ENCODE data around the gene SLX1A.
"Not testable (repeated sequence)": the region's sequence is repeated elsewhere in the genome, so short reads cannot be mapped to it uniquely, and the experiment has no call there.

DNA sequence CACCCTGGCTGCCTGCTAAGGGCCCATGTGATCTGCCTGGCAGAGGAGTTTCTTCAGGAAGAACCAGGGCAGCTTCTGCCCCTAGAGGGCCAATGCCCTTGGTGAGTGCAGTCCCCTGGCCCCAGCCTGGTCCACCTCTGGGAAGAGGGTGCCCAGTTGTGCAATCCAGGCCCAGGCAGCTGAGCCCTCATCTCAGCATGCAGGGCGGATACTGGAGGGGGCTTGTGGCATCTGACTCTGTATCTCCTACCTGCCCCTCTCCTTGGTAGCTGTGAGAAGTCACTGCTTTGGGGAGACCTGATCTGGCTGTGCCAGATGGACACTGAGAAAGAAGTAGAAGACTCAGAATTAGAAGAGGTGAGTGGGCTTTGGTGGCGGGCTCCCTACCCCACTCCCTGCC lies 3.3 kb downstream of the SLX1A start:
- TF ChIP-seq, protein P1, sequence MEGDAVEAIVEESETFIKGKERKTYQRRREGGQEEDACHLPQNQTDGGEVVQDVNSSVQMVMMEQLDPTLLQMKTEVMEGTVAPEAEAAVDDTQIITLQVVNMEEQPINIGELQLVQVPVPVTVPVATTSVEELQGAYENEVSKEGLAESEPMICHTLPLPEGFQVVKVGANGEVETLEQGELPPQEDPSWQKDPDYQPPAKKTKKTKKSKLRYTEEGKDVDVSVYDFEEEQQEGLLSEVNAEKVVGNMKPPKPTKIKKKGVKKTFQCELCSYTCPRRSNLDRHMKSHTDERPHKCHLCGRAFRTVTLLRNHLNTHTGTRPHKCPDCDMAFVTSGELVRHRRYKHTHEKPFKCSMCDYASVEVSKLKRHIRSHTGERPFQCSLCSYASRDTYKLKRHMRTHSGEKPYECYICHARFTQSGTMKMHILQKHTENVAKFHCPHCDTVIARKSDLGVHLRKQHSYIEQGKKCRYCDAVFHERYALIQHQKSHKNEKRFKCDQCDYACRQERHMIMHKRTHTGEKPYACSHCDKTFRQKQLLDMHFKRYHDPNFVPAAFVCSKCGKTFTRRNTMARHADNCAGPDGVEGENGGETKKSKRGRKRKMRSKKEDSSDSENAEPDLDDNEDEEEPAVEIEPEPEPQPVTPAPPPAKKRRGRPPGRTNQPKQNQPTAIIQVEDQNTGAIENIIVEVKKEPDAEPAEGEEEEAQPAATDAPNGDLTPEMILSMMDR (conservative IDR thresholded peaks at IDR 0.05; ENCODE audit: low read length) = not testable (repeated sequence)
- TF ChIP-seq EZH2phosphoT487 (IDR thresholded peaks at IDR 0.05; ENCODE audit: borderline replicate concordance) = not testable (repeated sequence)

Measured in Loucy (cell line).